Effector memory CD4-positive, alpha-beta T cell (primary cell): ENCODE data around the gene POMGNT2.

ENCODE experiments used
- DNase-seq, 3 donors: peaks; one replicate each; pipeline ENCODE4 v3.0.0-alpha.2; 2020
- H3K27ac ChIP-seq: 2 replicates; pipeline ENCODE4 v1.7.0; 2013; ENCODE audit warnings: mild to moderate bottlenecking, low read length, moderate library complexity; ENCODE audit not compliant: insufficient read depth, poor library complexity, severe bottlenecking
- H3K27me3 ChIP-seq: replicated peaks from 2 replicates; pipeline ENCODE4 v1.7.0; 2013; ENCODE audit warnings: mild to moderate bottlenecking, low read length; ENCODE audit not compliant: insufficient read depth, control insufficient read depth, poor library complexity, severe bottlenecking
- H3K36me3 ChIP-seq: 2 replicates; pipeline ENCODE4 v1.7.0; 2013; ENCODE audit warnings: mild to moderate bottlenecking, low read length, moderate library complexity; ENCODE audit not compliant: control insufficient read depth, insufficient read depth
- H3K4me1 ChIP-seq: 2 replicates; pipeline ENCODE4 v1.7.0; 2013; ENCODE audit warnings: low read length, mild to moderate bottlenecking; ENCODE audit not compliant: control insufficient read depth, insufficient read depth, poor library complexity, severe bottlenecking
- H3K4me3 ChIP-seq: 2 replicates; pipeline ENCODE4 v1.7.0; 2013; ENCODE audit warnings: low read length, low read depth, mild to moderate bottlenecking; ENCODE audit not compliant: insufficient read depth, poor library complexity, severe bottlenecking
- H3K9me3 ChIP-seq: 2 replicates; pipeline ENCODE4 v1.7.0; 2013; ENCODE audit warnings: mild to moderate bottlenecking, low read length, moderate library complexity; ENCODE audit not compliant: control insufficient read depth

The POMGNT2 gene

GRCh38 chr3:43104039-43104438 is 1.8 kb downstream of the POMGNT2 start:
- H3K36me3 ChIP-seq = no peaks in the 10 kb centered on the region
- H3K4me1 ChIP-seq = peaks cover 13% of the 10 kb centered on the region
- no peak overlapping the region for H3K4me3 ChIP-seq
- H3K27me3 ChIP-seq = no peaks in the 10 kb centered on the region
- no peak for DNase-seq
- no peaks in the 10 kb centered on the region for H3K9me3 ChIP-seq
- H3K27ac ChIP-seq = no peak overlapping the region

- Histone ChIP-seq H3K9me3 (no peaks in the 10 kb centered on the region), H3K4me1 (peaks cover 13% of the 10 kb centered on the region), H3K27me3 (no peaks in the 10 kb centered on the region), H3K27ac (no peak overlapping the region), H3K4me3 (no peak overlapping the region), H3K36me3 (no peaks in the 10 kb centered on the region)
- no peak for DNase-seq
Observed at GRCh38 chr3:43102773-43103480, 3.0 kb downstream of the POMGNT2 start.

GRCh38 chr3:43098761-43099160 is 7.1 kb downstream of the POMGNT2 start:
- Histone ChIP-seq H3K36me3 (no peaks in the 10 kb centered on the region), H3K9me3 (no peaks in the 10 kb centered on the region), H3K4me3 (no peak overlapping the region), H3K4me1 (no peaks in the 10 kb centered on the region), H3K27me3 (no peaks in the 10 kb centered on the region), H3K27ac (no peak overlapping the region)
- no peak for DNase-seq

- Histone ChIP-seq H3K27me3 (no peaks in the 10 kb centered on the region), H3K9me3 (no peaks in the 10 kb centered on the region), H3K4me1 (no peaks in the 10 kb centered on the region), H3K4me3 (no peak overlapping the region), H3K27ac (no peak overlapping the region), H3K36me3 (no peaks in the 10 kb centered on the region)
- DNase-seq = no peak
Observed at GRCh38 chr3:43097400-43098080, 8.3 kb downstream of the POMGNT2 start.

- Histone ChIP-seq H3K9me3 (no peaks in the 10 kb centered on the region), H3K27me3 (no peaks in the 10 kb centered on the region), H3K27ac (no peak overlapping the region), H3K36me3 (no peaks in the 10 kb centered on the region), H3K4me3 (no peak overlapping the region), H3K4me1 (no peaks in the 10 kb centered on the region)
- DNase-seq = no peak
Observed at GRCh38 chr3:43096761-43097160, 9.1 kb downstream of the POMGNT2 start.

GRCh38 chr3:43095370-43095769 is 10.5 kb downstream of the POMGNT2 start:
- Histone ChIP-seq H3K27me3 (no peaks in the 10 kb centered on the region), H3K27ac (no peak overlapping the region), H3K4me1 (no peaks in the 10 kb centered on the region), H3K4me3 (no peak overlapping the region), H3K36me3 (no peaks in the 10 kb centered on the region), H3K9me3 (no peaks in the 10 kb centered on the region)
- no peak for DNase-seq

- H3K4me3 ChIP-seq = no peak overlapping the region
- no peaks in the 10 kb centered on the region for H3K9me3 ChIP-seq
- no peaks in the 10 kb centered on the region for H3K27me3 ChIP-seq
- no peaks in the 10 kb centered on the region for H3K36me3 ChIP-seq
- no peaks in the 10 kb centered on the region for H3K4me1 ChIP-seq
- no peak for DNase-seq
- no peak overlapping the region for H3K27ac ChIP-seq
Observed at GRCh38 chr3:43094851-43095250, 11.0 kb downstream of the POMGNT2 start.

- Histone ChIP-seq H3K4me1 (no peaks in the 10 kb centered on the region), H3K27ac (no peak overlapping the region), H3K4me3 (no peak overlapping the region), H3K36me3 (no peaks in the 10 kb centered on the region), H3K27me3 (no peaks in the 10 kb centered on the region), H3K9me3 (no peaks in the 10 kb centered on the region)
- DNase-seq = no peak
Observed at GRCh38 chr3:43094381-43094780, 11.5 kb downstream of the POMGNT2 start.

GRCh38 chr3:43093974-43094373 is 11.9 kb downstream of the POMGNT2 start:
- Histone ChIP-seq H3K4me1 (no peaks in the 10 kb centered on the region), H3K4me3 (no peak overlapping the region), H3K27me3 (no peaks in the 10 kb centered on the region), H3K27ac (no peak overlapping the region), H3K9me3 (no peaks in the 10 kb centered on the region), H3K36me3 (no peaks in the 10 kb centered on the region)
- no peak for DNase-seq

GRCh38 chr3:43093006-43093405 is 12.9 kb downstream of the POMGNT2 start:
- Histone ChIP-seq H3K9me3 (no peaks in the 10 kb centered on the region), H3K27ac (no peak overlapping the region), H3K36me3 (no peaks in the 10 kb centered on the region), H3K27me3 (no peaks in the 10 kb centered on the region), H3K4me1 (no peaks in the 10 kb centered on the region), H3K4me3 (no peak overlapping the region)
- no peak for DNase-seq
